SK-N-SH (cell line): Measurements from ENCODE around the gene PWP1. TPM values are rescaled to one million over a fixed set of nuclear protein-coding genes. Genes with fewer than 3 reads are reported as not detected.

ENCODE experiments used
- CTCF ChIA-PET: fragments of 300-600, 350-600 bp; formaldehyde crosslinking; extraction: SDS; loops from one replicate; lab custom pipeline; 2021; lab: Yijun Ruan, JAX
- POLR2A ChIA-PET: fragments of 350-600 bp; sonication (Branson Sonifier 250); formaldehyde crosslinking; extraction: SDS; loops from one replicate; lab custom pipeline; 2020; ENCODE audit warnings: antibody characterized with exemption, inconsistent platforms; lab: Yijun Ruan, JAX
- DNase-seq: peaks from one replicate; pipeline ENCODE4 v3.0.0; 2012
- H2AFZ ChIP-seq: fragments of 200-600 bp; sonication (generic); 2 replicates; pipeline ENCODE4 v1.8.1; 2016; ENCODE audit warnings: antibody characterized with exemption, mild to moderate bottlenecking, low read depth
- H3F3A ChIP-seq: fragments of 200-600 bp; sonication (generic); replicated peaks from 2 replicates; pipeline ENCODE3; 2016; ENCODE audit warnings: antibody characterized with exemption, mild to moderate bottlenecking; ENCODE audit not compliant: insufficient read depth
- H3K27ac ChIP-seq, 2 experiments: fragments of 200-500 bp in 1 of 2; fragments of 200-600 bp in 1 of 2; sonication (Bioruptor generic) in 1 of 2; sonication (generic), shearing (Covaris generic) in 1 of 2; 2 replicates each; pipeline versions ENCODE4 v1.5.1 to v1.6.1; 2014 to 2016; ENCODE audit warnings: low read depth in 2 of 2, inconsistent platforms in 1 of 2, low read length in 1 of 2, mild to moderate bottlenecking in 1 of 2, mixed read lengths in 1 of 2
- H3K27me3 ChIP-seq: fragments of 200-600 bp; sonication (generic), shearing (Covaris generic); 2 replicates; pipeline ENCODE4 v1.6.1; 2016; ENCODE audit warnings: mixed run types; ENCODE audit not compliant: insufficient read depth
- H3K36me3 ChIP-seq, 2 experiments: fragments of 200-500 bp in 1 of 2; fragments of 200-600 bp in 1 of 2; sonication (Bioruptor generic) in 1 of 2; sonication (generic) in 1 of 2; replicated peaks in 1 of 2; 2 replicates each; pipeline versions ENCODE3 to v1.5.1; 2014 to 2016; ENCODE audit warnings: low read length in 1 of 2, mild to moderate bottlenecking in 1 of 2; ENCODE audit not compliant: insufficient read depth in 2 of 2, control insufficient read depth in 1 of 2
- H3K4me1 ChIP-seq, 2 experiments: fragments of 200-500 bp in 1 of 2; fragments of 200-600 bp in 1 of 2; sonication (Bioruptor generic) in 1 of 2; sonication (generic), shearing (Covaris generic) in 1 of 2; 2 replicates each; pipeline versions ENCODE4 v1.5.1 to v1.6.1; 2014 to 2016; ENCODE audit warnings: low read depth in 1 of 2, low read length in 1 of 2, mixed run types in 1 of 2; ENCODE audit not compliant: insufficient read depth in 2 of 2, control insufficient read depth in 1 of 2
- H3K4me2 ChIP-seq: fragments of 200-600 bp; sonication (generic), shearing (Covaris generic); 2 replicates; pipeline ENCODE4 v1.6.1; 2017; ENCODE audit warnings: mixed run types
- H3K4me3 ChIP-seq, 2 experiments: fragments of 200-500 bp in 1 of 2; fragments of 200-600 bp in 1 of 2; sonication (Bioruptor generic) in 1 of 2; sonication (generic), shearing (Covaris generic) in 1 of 2; 2 replicates each; pipeline versions ENCODE4 v1.5.1 to v1.8.1; 2014 to 2016; ENCODE audit warnings: low read depth in 2 of 2, inconsistent platforms in 1 of 2, low read length in 1 of 2, mild to moderate bottlenecking in 1 of 2, mixed read lengths in 1 of 2, moderate library complexity in 1 of 2
- H3K79me2 ChIP-seq: fragments of 200-600 bp; sonication (generic); 2 replicates; pipeline ENCODE4 v1.8.1; 2017; ENCODE audit warnings: mild to moderate bottlenecking; ENCODE audit not compliant: insufficient read depth
- H3K9ac ChIP-seq: fragments of 200-600 bp; sonication (generic); 2 replicates; pipeline ENCODE4 v1.6.1; 2017; ENCODE audit warnings: mixed run types
- H3K9me2 ChIP-seq: fragments of 200-600 bp; sonication (generic); 2 replicates; pipeline ENCODE4 v1.6.1; 2017; ENCODE audit warnings: mixed run types
- H3K9me3 ChIP-seq: fragments of 200-600 bp; sonication (generic); 2 replicates; pipeline ENCODE4 v1.6.1; 2017; ENCODE audit warnings: mixed run types, mild to moderate bottlenecking, moderate library complexity
- H4K20me1 ChIP-seq: fragments of 200-600 bp; sonication (generic); 2 replicates; pipeline ENCODE4 v1.6.1; 2017; ENCODE audit warnings: mild to moderate bottlenecking, mixed run types; ENCODE audit not compliant: insufficient read depth
- CHD2 ChIP-seq: fragments of 150-350 bp; IDR thresholded peaks from 2 replicates; pipeline ENCODE4 v1.6.1; 2018; ENCODE audit warnings: low read length; ENCODE audit not compliant: partially characterized antibody
- CTCF ChIP-seq: fragments of 200-600 bp; sonication (generic); IDR thresholded peaks from 2 replicates; pipeline ENCODE4 v1.6.1; 2017; ENCODE audit warnings: antibody characterized with exemption, mild to moderate bottlenecking, moderate library complexity
- ELF1 ChIP-seq: IDR thresholded peaks from 2 replicates; pipeline ENCODE4 v1.4.0; 2012
- EP300 ChIP-seq, 2 experiments: IDR thresholded peaks; 2 replicates each; pipeline versions ENCODE4 v1.4.0 to v1.6.1; 2012; ENCODE audit warnings: borderline replicate concordance in 1 of 2, low read depth in 1 of 2, low read length in 1 of 2
- EZH2phosphoT487 ChIP-seq: fragments of 200-600 bp; sonication (generic); IDR thresholded peaks from 2 replicates; pipeline ENCODE4 v1.6.1; 2017; ENCODE audit warnings: low read depth, mixed run types, mild to moderate bottlenecking, antibody characterized with exemption, moderate library complexity, borderline replicate concordance
- FOXJ3 ChIP-seq: sonication (generic); formaldehyde crosslinking; IDR thresholded peaks from 2 replicates; pipeline ENCODE4 v1.5.1; 2020; ENCODE audit warnings: mild to moderate bottlenecking, missing genetic modification reagents
- FOXM1 ChIP-seq: IDR thresholded peaks from 2 replicates; pipeline ENCODE4 v1.4.0; 2012; ENCODE audit warnings: low read depth, mild to moderate bottlenecking
- GABPA ChIP-seq: IDR thresholded peaks from 2 replicates; pipeline ENCODE4 v1.4.0; 2012; ENCODE audit warnings: low read depth, mild to moderate bottlenecking
- GATA2 ChIP-seq: sonication (generic); formaldehyde crosslinking; IDR thresholded peaks from 2 replicates; pipeline ENCODE4 v1.5.0; 2020; ENCODE audit warnings: mild to moderate bottlenecking, missing genetic modification reagents
- MAX ChIP-seq: IDR thresholded peaks from 2 replicates; pipeline ENCODE4 v1.4.0; 2012; ENCODE audit warnings: low read depth
- MXI1 ChIP-seq: IDR thresholded peaks from 2 replicates; pipeline ENCODE4 v1.6.1; 2012; ENCODE audit warnings: mild to moderate bottlenecking, low read depth, low read length, improper control_type of control experiment
- NRF1 ChIP-seq: IDR thresholded peaks from 2 replicates; pipeline ENCODE4 v1.6.1; 2012; ENCODE audit warnings: low read depth, mild to moderate bottlenecking, low read length
- POLR2AphosphoS5 ChIP-seq: IDR thresholded peaks from 2 replicates; pipeline ENCODE4 v1.6.1; 2012; ENCODE audit warnings: low read depth, low read length
- RAD21 ChIP-seq: IDR thresholded peaks from 2 replicates; pipeline ENCODE4 v1.6.1; 2012; ENCODE audit warnings: mild to moderate bottlenecking, low read length
- RFX5 ChIP-seq: IDR thresholded peaks from 2 replicates; pipeline ENCODE4 v1.6.1; 2012; ENCODE audit warnings: mild to moderate bottlenecking, improper control_type of control experiment, low read length
- SIN3A ChIP-seq: IDR thresholded peaks from 2 replicates; pipeline ENCODE4 v1.6.1; 2012; ENCODE audit warnings: low read depth, mild to moderate bottlenecking, low read length, moderate library complexity, borderline replicate concordance
- TAF1 ChIP-seq: IDR thresholded peaks from 2 replicates; pipeline ENCODE4 v1.6.1; 2012; ENCODE audit warnings: low read depth, mild to moderate bottlenecking, low read length, moderate library complexity, borderline replicate concordance
- TCF12 ChIP-seq: IDR thresholded peaks from 2 replicates; pipeline ENCODE4 v1.4.0; 2012
- YY1 ChIP-seq: IDR thresholded peaks from 2 replicates; pipeline ENCODE4 v1.4.0; 2012; ENCODE audit warnings: low read depth, mild to moderate bottlenecking
- ZBTB33 ChIP-seq: IDR thresholded peaks from 2 replicates; pipeline ENCODE4 v1.4.0; 2012; ENCODE audit warnings: low read depth, borderline replicate concordance
- WGBS: methylation state at CpG from one replicate; pipeline ENCODE4 v1.1.6; 2017; ENCODE audit warnings: low lambda C conversion rate; 5-methylcytosine and 5-hydroxymethylcytosine counted together
- polyA plus RNA-seq, 3 experiments: library from polyadenylated mRNA; depleted of rRNA; stranded (reverse); fragments of >200 nt; gene quantifications; 2 replicates each; pipeline ENCODE4 v1.2.3, GENCODE V29; 2012

Gene PWP1
- polyA plus RNA-seq, 1 of the 3 experiments (the other 2 are of a cell fraction) = 129 TPM

- no peak overlapping the region for H3K4me3 ChIP-seq
- H4K20me1 ChIP-seq = no peaks in the 10 kb centered on the region
- no peaks in the 10 kb centered on the region for H3K79me2 ChIP-seq
- H3K9me2 ChIP-seq = no peaks in the 10 kb centered on the region
- H3K4me2 ChIP-seq = no peak overlapping the region
- no peak overlapping the region for H3K27ac ChIP-seq
- peaks cover 0 to 39% of the 10 kb centered on the region in 2 experiments; a peak in 2 of 4 replicates for H3K4me1 ChIP-seq
- H3F3A ChIP-seq = no peaks in the 10 kb centered on the region
- no peaks in the 10 kb centered on the region for H3K9me3 ChIP-seq
- CTCF ChIA-PET = no interaction called here
- no peaks in the 10 kb centered on the region for H3K27me3 ChIP-seq
- no peak overlapping the region for H3K9ac ChIP-seq
- H3K36me3 ChIP-seq = no peaks in the 10 kb centered on the region
- 76% methylated on average over 10 of the region's 10 CpGs for WGBS
- POLR2A ChIA-PET = no interaction called here
- no peak for DNase-seq
- H2AFZ ChIP-seq = no peak overlapping the region
- TF ChIP-seq MXI1 = no peak
- TF ChIP-seq FOXM1 = no peak
- TF ChIP-seq TCF12 = no peak
- no peak for TF ChIP-seq GABPA
- no peak for TF ChIP-seq ELF1
- TF ChIP-seq CHD2 = no peak
- TF ChIP-seq MAX = no peak
- TF ChIP-seq TAF1 = no peak
- TF ChIP-seq ZBTB33 = no peak
- no peak for TF ChIP-seq RAD21
- no peak for TF ChIP-seq EP300 (IDR thresholded peaks at IDR 0.05; ENCODE audit: borderline replicate concordance in 1 of 2, low read depth in 1 of 2, low read length in 1 of 2)
- no peak for TF ChIP-seq NRF1
- no peak for TF ChIP-seq YY1
- TF ChIP-seq SIN3A = no peak
- no peak for TF ChIP-seq RFX5
- no peak for TF ChIP-seq CTCF
- no peak for TF ChIP-seq EZH2phosphoT487
- TF ChIP-seq GATA2 (CRISPR knock-in tag) = no peak
- TF ChIP-seq FOXJ3 (CRISPR knock-in tag) = no peak
- no peak for TF ChIP-seq POLR2AphosphoS5
- TF ChIP-seq, all 33 proteins: peak for 0
Measured at GRCh38 chr12:107650977-107651376, 34.6 kb upstream of the PWP1 start.
